Measurements from ENCODE around the gene FOXN3. TPM values are rescaled to one million over a fixed set of nuclear protein-coding genes. Genes with fewer than 3 reads are reported as not detected.

The FOXN3 gene
- polyA plus RNA-seq, 2 of the 4 experiments (the other 2 are of a cell fraction): 6.0 to 6.4 TPM

GRCh38 chr14:89136587-89136986 is 280.4 kb downstream of the FOXN3 start:
- FAIRE-seq: no peak
- 0 out of 3 replicates have a peak, but pooled peaks cover 3% of the 10 kb centered on the region for H3K9me3 ChIP-seq
- TF ChIP-seq ELK1 (IDR thresholded peaks at IDR 0.05; ENCODE audit: low read depth, low read length): no peak
- no peak for TF ChIP-seq CEBPB (IDR thresholded peaks at IDR 0.05)
- no peak for TF ChIP-seq HOXB5 (CRISPR knock-in tag; IDR thresholded peaks at IDR 0.05)
- no peak for TF ChIP-seq ZC3H11A (IDR thresholded peaks at IDR 0.05)
- no peak for TF ChIP-seq CBX2 (IDR thresholded peaks at IDR 0.05; ENCODE audit: borderline replicate concordance, low read depth)
- no peak for TF ChIP-seq USF2 (IDR thresholded peaks at IDR 0.05)
- no peak overlapping the region for H3K27ac ChIP-seq
- H3K4me3 ChIP-seq: no peak overlapping the region
- no peak for DNase-seq (ENCODE audit: low read depth in 1 of 2, low spot score in 1 of 2)
- H3K4me2 ChIP-seq: no peak overlapping the region; the same call in 2 of the 3 replicates
- ATAC-seq: no peak
- CTCF ChIA-PET: interaction anchor here (1.3 to 1.9 kb wide), 2 partner anchors 110 to 469 kb away, joined by 4 read pairs; no protein-coding TSS in a partner anchor
- whole genome bisulfite sequencing (ENCODE audit: missing lambda C conversion rate): 60% methylated on average over 3 of the region's 3 CpGs
- POLR2A ChIA-PET: no interaction called here
- peaks cover 20% of the 10 kb centered on the region for H3K4me1 ChIP-seq

GRCh38 chr14:89134640-89135039 is 282.4 kb downstream of the FOXN3 start:
- ChIA-PET POLR2A (no interaction called here), CTCF (interaction anchor here (0.7 to 1.1 kb wide), 2 partner anchors 43 to 64 kb away, joined by 3 to 4 read pairs; no protein-coding TSS in a partner anchor)
- WGBS (ENCODE audit: missing lambda C conversion rate): 50% methylated on average over 2 of the region's 2 CpGs
- Histone ChIP-seq H3K4me1 (peaks cover 20% of the 10 kb centered on the region), H3K4me3 (no peak overlapping the region), H3K4me2 (no peak overlapping the region), H3K27ac (no peak overlapping the region), H3K9me3 (0 out of 3 replicates have a peak, but pooled peaks cover 3% of the 10 kb centered on the region)
- no peak for FAIRE-seq
- no peak for TF ChIP-seq USF2 (IDR thresholded peaks at IDR 0.05)
- no peak for ATAC-seq
- DNase-seq (ENCODE audit: low read depth in 1 of 2, low spot score in 1 of 2): no peak

GRCh38 chr14:89131004-89131750 is 285.9 kb downstream of the FOXN3 start:
- Histone ChIP-seq H3K4me3 (no peak overlapping the region), H3K9me3 (no peaks in the 10 kb centered on the region), H3K27ac (no peak overlapping the region), H3K4me2 (no peak overlapping the region), H3K4me1 (no peaks in the 10 kb centered on the region)
- DNase-seq (ENCODE audit: low read depth in 1 of 2, low spot score in 1 of 2) (no peak), FAIRE-seq (no peak), ATAC-seq (no peak)
- no peak for TF ChIP-seq JUNB (IDR thresholded peaks at IDR 0.05)
- no peak for TF ChIP-seq BHLHE40 (IDR thresholded peaks at IDR 0.05; ENCODE audit: low read depth, low read length)
- TF ChIP-seq MYC (IDR thresholded peaks at IDR 0.05; ENCODE audit: borderline replicate concordance, low read length): no peak
- ChIA-PET POLR2A (no interaction called here), CTCF (interaction anchor here (0.7 kb wide), 1 partner anchor 127 kb away, joined by 3 read pairs; no protein-coding TSS in a partner anchor)
- WGBS (ENCODE audit: missing lambda C conversion rate): 59% methylated on average over 6 of the region's 6 CpGs

- TF ChIP-seq REST (IDR thresholded peaks at IDR 0.05) (no peak), BCL3 (IDR thresholded peaks at IDR 0.05) (no peak), NR3C1 (IDR thresholded peaks at IDR 0.05) (no peak), HEYL (CRISPR knock-in tag; IDR thresholded peaks at IDR 0.05) (no peak), MYC (IDR thresholded peaks at IDR 0.05; ENCODE audit: borderline replicate concordance, low read length) (no peak), FOSB (CRISPR knock-in tag; IDR thresholded peaks at IDR 0.05) (no peak), CHD2 (IDR thresholded peaks at IDR 0.05; ENCODE audit: low read length, partially characterized antibody) (no peak), POLR2A (IDR thresholded peaks at IDR 0.05; ENCODE audit: low read length) (no peak), SMC3 (IDR thresholded peaks at IDR 0.05) (no peak)
- ChIA-PET CTCF (no interaction called here), POLR2A (no interaction called here)
- no peaks in the 10 kb centered on the region for H3K4me1 ChIP-seq
- no peak overlapping the region for H3K27ac ChIP-seq
- no peak for DNase-seq (ENCODE audit: low read depth in 1 of 2, low spot score in 1 of 2)
- H3K4me2 ChIP-seq: no peak overlapping the region
- 77% methylated on average over 6 of the region's 6 CpGs for WGBS (ENCODE audit: missing lambda C conversion rate)
- H3K4me3 ChIP-seq: no peak overlapping the region
- ATAC-seq: no peak
- no peak for FAIRE-seq
- H3K9me3 ChIP-seq: no peaks in the 10 kb centered on the region
Observed at GRCh38 chr14:89129570-89129969, 287.5 kb downstream of the FOXN3 start.
